Lower leg skin (tissue), 4 donors: ENCODE measurements around the gene HSPA12B. TPM values are rescaled to one million over a fixed set of nuclear protein-coding genes. Genes with fewer than 3 reads are reported as not detected.
"Not testable (repeated sequence)": the region's sequence is repeated elsewhere in the genome, so short reads cannot be mapped to it uniquely, and the experiment has no call there.

Source experiments
- DNase-seq, 2 donors: peaks; one replicate each; pipeline ENCODE4 v3.0.0-alpha.2; 2019; ENCODE audit warnings: low spot score in 2 of 2
- H3K4me3 ChIP-seq: fragments of 200-600 bp; sonication (generic); 2 replicates; pipeline ENCODE4 v1.5.1; 2017; ENCODE audit warnings: mild to moderate bottlenecking, low read depth; ENCODE audit not compliant: poor library complexity, severe bottlenecking
- POLR2A ChIP-seq, 2 donors: fragments of 450-650 bp; IDR thresholded peaks; one replicate each; pipeline ENCODE4 v1.6.1; 2016 to 2017; ENCODE audit warnings: antibody characterized with exemption in 2 of 2, mild to moderate bottlenecking in 1 of 2, moderate library complexity in 1 of 2
- WGBS, 2 donors: methylation state at CpG; one replicate each; pipeline ENCODE4 v1.1.5; 2018; 5-methylcytosine and 5-hydroxymethylcytosine counted together
- intact Hi-C: fragments of 100-400 bp; cut with DNase I; formaldehyde crosslinking; loops from one replicate; pipeline ENCODE4 v1.15.0; 2023; ENCODE audit warnings: low total_unique reads
- total RNA-seq, 4 donors: library from RNA; depleted of rRNA; stranded (reverse); fragments of >200 nt; gene quantifications; one replicate each; pipeline ENCODE4 v1.1.0, GENCODE V29; 2016
- TF ChIP-seq, protein P1 (sequence below), 3 donors: fragments of 450-650 bp; IDR thresholded peaks; one replicate each; pipeline ENCODE4 v1.5.1; 2016; ENCODE audit warnings: antibody characterized with exemption in 3 of 3, mild to moderate bottlenecking in 3 of 3, moderate library complexity in 2 of 3

HSPA12B gene
- total RNA-seq, 4 donors from 2014 or later: 4.0 to 6.0 (median 5.7) TPM

DNA sequence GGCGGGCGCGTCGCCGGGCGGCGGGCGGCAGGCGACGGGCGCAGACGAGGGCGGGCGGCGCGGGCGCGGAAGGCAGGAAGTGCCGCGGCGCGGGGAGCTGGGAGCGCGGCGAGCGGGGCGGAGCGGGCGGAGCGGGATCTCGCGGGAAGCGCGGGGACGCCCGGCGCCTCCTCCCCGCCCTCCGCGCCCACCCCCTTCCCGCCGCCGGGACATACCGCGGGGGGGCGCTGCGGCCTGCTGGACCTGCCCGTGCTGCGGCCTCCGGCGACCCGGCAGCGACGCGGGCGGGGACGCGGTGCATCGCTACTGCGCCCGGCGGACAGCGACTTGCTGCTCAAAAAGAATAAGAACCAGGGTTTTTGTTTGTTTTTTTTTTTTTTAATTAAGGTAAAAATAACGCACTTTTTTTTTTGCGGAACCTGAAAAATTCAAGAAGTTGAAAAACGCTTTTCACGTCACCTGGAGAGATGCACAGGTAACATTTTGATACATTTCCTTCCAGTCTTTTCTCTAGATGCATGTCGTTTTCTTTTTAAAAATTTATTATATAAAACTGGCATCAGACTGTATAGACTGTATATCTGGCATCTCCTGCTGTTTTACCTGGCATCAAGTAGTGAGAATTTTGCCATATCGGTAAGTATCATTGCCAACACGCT, 54.3 kb downstream of the HSPA12B start, which contains the start of gene CENPB:
Gene CENPB (minus strand): TSS at position 76 of the 659 bp plus-strand sequence. CDS start 257 bp downstream, outside the sequence.
- TF ChIP-seq POLR2A (IDR thresholded peaks at IDR 0.05): no peak
- TF ChIP-seq, protein P1, sequence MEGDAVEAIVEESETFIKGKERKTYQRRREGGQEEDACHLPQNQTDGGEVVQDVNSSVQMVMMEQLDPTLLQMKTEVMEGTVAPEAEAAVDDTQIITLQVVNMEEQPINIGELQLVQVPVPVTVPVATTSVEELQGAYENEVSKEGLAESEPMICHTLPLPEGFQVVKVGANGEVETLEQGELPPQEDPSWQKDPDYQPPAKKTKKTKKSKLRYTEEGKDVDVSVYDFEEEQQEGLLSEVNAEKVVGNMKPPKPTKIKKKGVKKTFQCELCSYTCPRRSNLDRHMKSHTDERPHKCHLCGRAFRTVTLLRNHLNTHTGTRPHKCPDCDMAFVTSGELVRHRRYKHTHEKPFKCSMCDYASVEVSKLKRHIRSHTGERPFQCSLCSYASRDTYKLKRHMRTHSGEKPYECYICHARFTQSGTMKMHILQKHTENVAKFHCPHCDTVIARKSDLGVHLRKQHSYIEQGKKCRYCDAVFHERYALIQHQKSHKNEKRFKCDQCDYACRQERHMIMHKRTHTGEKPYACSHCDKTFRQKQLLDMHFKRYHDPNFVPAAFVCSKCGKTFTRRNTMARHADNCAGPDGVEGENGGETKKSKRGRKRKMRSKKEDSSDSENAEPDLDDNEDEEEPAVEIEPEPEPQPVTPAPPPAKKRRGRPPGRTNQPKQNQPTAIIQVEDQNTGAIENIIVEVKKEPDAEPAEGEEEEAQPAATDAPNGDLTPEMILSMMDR (IDR thresholded peaks at IDR 0.05): no peak
- intact Hi-C loops: loop anchor here (2.0 kb wide), 1 partner anchor 34 kb away; the partner anchor contains the start of gene AP5S1
- peak within 1 kb of the TSS; percentile 44 for H3K4me3 ChIP-seq
- WGBS, 2 donors: 2 to 3% methylated on average over 41 to 43 of the region's 70 CpGs
- DNase-seq: peak; percentile 82 to 98

DNA sequence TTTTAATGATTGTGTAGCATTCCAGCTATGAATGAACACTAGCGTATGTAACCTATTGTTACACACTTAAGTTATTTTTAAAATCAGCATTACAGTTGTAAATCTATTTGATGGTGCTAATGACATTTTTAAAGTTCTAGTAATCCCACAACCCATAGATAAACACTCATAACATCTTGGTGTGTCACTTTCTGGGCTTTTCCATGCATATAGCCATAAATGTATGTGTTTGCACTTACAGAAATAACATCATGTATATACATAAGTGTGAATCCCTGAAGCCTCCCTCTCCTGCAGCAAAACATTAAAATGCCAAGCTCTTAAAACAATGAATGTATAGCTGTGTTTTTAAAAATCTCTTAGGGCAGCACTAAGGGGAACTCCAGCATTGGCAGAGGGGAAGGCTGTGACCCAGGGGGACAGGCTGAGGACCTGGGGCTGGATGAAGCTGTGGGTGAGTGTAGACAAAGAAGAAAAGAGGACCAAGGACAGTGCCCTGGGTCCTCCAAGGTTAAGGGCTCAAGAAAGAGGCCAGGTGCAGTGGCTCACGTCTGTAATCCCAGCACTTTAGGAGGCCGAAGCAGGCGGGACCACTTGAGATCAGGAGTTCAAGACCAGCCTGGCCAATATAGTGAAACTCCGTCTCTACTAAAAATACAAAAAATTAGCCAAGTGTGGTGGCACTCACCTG, 55.0 kb downstream of the HSPA12B start:
- 74 to 75% methylated on average over 5 of the region's 5 CpGs for WGBS, 2 donors
- H3K4me3 ChIP-seq: no peak overlapping the region
- intact Hi-C loops: loop anchor here (2.0 kb wide), 1 partner anchor 33 kb away; the partner anchor contains the start of gene AP5S1
- no peak for DNase-seq
- TF ChIP-seq POLR2A (IDR thresholded peaks at IDR 0.05): no peak
- TF ChIP-seq, protein P1 (IDR thresholded peaks at IDR 0.05): no peak

DNA sequence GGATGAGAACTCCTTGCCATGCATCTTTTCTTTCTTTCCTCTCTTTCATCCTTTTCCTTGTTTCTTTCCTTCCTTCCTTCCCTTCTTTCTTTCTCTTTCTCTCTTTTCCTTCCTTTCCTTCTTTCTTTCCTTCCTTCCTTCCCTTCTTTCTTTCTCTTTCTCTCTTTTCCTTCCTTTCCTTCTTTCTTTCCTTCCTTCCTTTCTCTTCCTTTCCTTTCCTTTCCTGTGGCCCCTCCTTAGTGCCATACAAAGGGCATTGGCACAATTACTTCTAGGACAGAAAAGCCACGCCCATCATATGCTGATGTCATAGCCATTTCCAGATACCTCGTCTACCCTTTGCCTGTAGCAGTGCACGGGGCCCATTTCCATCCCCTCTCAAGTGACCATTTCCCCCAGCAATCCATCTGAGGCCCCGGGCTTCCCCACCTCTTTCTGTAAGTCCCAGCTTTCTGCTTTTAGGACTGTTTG, 56.2 kb downstream of the HSPA12B start:
- TF ChIP-seq POLR2A (IDR thresholded peaks at IDR 0.05): no peak
- TF ChIP-seq, protein P1 (IDR thresholded peaks at IDR 0.05): no peak
- no peak for DNase-seq
- intact Hi-C loops: no loop called here
- H3K4me3 ChIP-seq: no peak overlapping the region
- WGBS, 2 donors: 45 to 51% methylated on average over 4 of the region's 4 CpGs

DNA sequence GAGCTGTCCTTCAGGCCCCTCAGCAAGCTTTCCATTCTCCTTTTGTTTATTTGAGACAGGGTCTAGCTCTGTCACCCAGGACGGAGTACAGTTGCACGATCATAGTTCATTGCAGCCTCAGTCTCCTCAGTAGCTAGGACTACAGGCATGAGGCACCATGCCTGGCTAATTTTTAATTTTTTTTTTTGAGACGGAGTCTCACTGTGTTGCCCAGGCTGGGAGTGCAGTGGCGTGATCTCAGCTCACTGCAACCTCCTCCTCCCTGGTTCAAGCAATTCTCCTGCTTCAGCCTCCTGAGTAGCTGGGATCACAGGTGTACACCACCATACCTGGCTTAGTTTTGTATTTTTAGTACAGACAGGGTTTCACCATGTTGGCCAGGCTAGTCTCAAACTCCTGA, 56.7 kb downstream of the HSPA12B start:
- intact Hi-C loops, H3K4me3 ChIP-seq, DNase-seq: not testable (repeated sequence)
- 93 to 95% methylated on average over 4 of the region's 4 CpGs for WGBS, 2 donors

DNA sequence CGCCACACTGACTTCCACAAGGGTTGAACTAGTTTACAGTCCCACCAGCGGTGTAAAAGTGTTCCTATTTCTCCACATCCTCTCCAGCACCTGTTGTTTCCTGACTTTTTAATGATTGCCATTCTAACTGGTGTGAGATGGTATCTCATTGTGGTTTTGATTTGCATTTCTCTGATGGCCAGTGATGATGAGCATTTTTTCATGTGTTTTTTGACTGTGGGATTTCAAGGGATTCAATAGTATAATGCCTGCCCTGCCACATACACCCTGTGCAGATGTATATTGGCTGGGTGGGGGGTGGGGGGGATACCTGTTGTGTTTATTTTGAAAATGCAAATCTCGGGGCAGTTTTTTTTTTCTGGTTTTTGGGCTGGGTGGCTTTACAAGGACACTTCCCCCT, 61.7 kb downstream of the HSPA12B start:
- DNase-seq, intact Hi-C loops, H3K4me3 ChIP-seq: not testable (repeated sequence)
- 82 to 93% methylated on average over 1 of the region's 3 CpGs for WGBS, 2 donors

DNA sequence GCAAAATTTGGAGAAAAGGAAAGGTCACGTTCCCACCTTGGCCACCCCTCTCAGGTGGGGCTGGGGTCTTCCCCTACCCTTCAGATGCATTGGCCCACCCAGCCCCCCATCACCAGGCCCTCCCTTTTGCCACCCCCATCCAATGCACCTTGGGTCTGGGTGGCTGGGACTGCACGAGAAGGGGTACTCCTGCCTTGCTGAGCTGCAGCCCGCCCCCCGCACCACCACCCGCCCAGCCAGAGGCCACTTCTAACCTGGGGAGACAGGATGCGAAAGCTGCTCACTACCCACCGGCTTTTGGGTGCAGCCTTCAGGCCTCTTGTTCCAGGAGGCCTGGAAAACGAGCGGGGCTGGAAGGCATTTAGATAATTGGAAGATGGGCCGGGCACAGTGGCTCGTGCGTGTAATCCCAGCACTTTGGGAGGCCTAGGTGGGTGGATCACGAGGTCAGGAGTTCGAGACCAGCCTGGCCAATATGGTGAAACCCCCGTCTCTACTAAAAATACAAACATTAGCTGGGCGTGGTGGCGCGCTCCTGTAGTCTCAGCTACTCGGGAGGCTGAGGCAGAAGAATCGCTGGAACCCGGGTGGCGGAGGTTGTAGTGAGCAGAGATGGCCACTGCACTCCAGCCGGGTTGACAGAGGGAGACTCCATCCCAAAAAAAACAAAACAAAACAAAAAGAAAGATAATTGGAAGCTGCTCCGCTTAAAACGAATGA, 62.4 kb downstream of the HSPA12B start:
- no peak for DNase-seq
- WGBS, 2 donors: 82 to 84% methylated on average over 25 of the region's 25 CpGs
- TF ChIP-seq POLR2A (IDR thresholded peaks at IDR 0.05): no peak
- no peak overlapping the region for H3K4me3 ChIP-seq
- intact Hi-C loops: no loop called here
